Colonic mucosa (tissue), 4 donors: ENCODE results near the gene ZNF160. TPM values are rescaled to one million over a fixed set of nuclear protein-coding genes. Genes with fewer than 3 reads are reported as not detected.
A peak's percentile ranks its signal among the peaks of the same experiment; 100 is the strongest.

ENCODE experiments used
- DNase-seq: peaks from one replicate; pipeline ENCODE4 v3.0.0-alpha.2; 2020
- H3K27ac ChIP-seq: fragments of 200-600 bp; one replicate; pipeline ENCODE4 v1.8.0; 2021
- H3K27me3 ChIP-seq: fragments of 200-600 bp; one replicate; pipeline ENCODE4 v1.8.0; 2021
- H3K36me3 ChIP-seq: fragments of 200-600 bp; one replicate; pipeline ENCODE4 v1.8.0; 2021
- H3K4me1 ChIP-seq: fragments of 200-600 bp; one replicate; pipeline ENCODE4 v1.8.0; 2021; ENCODE audit warnings: mild to moderate bottlenecking
- H3K4me3 ChIP-seq: fragments of 200-600 bp; one replicate; pipeline ENCODE4 v1.8.0; 2021
- H3K9ac ChIP-seq, 2 donors: one replicate each; pipeline ENCODE4 v1.7.0; 2013; ENCODE audit warnings: control low read depth in 2 of 2, low read depth in 2 of 2, low read length in 2 of 2
- H3K9me3 ChIP-seq: fragments of 200-600 bp; one replicate; pipeline ENCODE4 v1.8.0; 2021
- intact Hi-C: fragments of 100-400 bp; cut with DNase I; formaldehyde crosslinking; loops from one replicate; pipeline ENCODE4 v1.14.1; 2022
- total RNA-seq, 2 donors: library from RNA; stranded (reverse); fragmentation: NEBNext Ultra II Directional in 1 of 2; extraction: Animal tissue kit (Norgen Biotek cat#: 25700) in 1 of 2; gene quantifications; one replicate each; pipeline ENCODE4 v1.2.1, GENCODE V29; 2021
- TF ChIP-seq, protein P1 (sequence below): fragments of 200-600 bp; IDR thresholded peaks from one replicate; pipeline ENCODE4 v1.8.0; 2022; ENCODE audit warnings: antibody characterized with exemption, mild to moderate bottlenecking
- donor health status: healthy.
- donor health status: DM: no; HTN: no; CAD: no.
- donor health status: DM: no; HTN: no; CAD: no.

Gene ZNF160
- total RNA-seq = 10 to 100 TPM; 15.5 to 20.9 TPM

- peak; percentile 99 for DNase-seq
- intact Hi-C loops = loop anchor here (5.0 kb wide), 1 partner anchor 89 kb away; the partner anchor contains the start of gene ZNF665
Measured at GRCh38 chr19:53103234-53104203, at the start of gene ZNF160. Gene ZNF160, minus strand, starts transcription at chr19:53103422. Its CDS starts 17,146 bp downstream, at chr19:53086276.

DNA sequence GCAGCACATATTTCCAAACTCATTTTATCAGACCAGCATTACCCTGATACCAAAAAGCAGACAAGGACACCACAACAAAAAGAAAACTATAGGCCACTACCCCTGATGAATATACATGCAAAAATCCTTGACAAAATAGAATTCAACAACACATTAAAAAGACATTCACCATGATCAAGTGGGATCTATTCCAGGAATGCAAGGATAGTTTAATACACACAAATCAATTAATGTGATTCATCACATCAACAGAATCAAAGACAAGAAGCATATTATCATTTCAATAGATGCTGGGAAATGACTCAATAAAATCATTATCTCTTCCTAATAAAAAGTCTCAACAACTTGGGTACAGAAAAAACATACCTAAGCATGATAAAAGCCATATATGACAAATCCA is 44.4 kb upstream of the ZNF160 start:
- TF ChIP-seq, protein P1, sequence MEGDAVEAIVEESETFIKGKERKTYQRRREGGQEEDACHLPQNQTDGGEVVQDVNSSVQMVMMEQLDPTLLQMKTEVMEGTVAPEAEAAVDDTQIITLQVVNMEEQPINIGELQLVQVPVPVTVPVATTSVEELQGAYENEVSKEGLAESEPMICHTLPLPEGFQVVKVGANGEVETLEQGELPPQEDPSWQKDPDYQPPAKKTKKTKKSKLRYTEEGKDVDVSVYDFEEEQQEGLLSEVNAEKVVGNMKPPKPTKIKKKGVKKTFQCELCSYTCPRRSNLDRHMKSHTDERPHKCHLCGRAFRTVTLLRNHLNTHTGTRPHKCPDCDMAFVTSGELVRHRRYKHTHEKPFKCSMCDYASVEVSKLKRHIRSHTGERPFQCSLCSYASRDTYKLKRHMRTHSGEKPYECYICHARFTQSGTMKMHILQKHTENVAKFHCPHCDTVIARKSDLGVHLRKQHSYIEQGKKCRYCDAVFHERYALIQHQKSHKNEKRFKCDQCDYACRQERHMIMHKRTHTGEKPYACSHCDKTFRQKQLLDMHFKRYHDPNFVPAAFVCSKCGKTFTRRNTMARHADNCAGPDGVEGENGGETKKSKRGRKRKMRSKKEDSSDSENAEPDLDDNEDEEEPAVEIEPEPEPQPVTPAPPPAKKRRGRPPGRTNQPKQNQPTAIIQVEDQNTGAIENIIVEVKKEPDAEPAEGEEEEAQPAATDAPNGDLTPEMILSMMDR = no peak
- intact Hi-C loops = no loop called here
- Histone ChIP-seq H3K4me1 (no peaks in the 10 kb centered on the region), H3K27ac (no peak overlapping the region), H3K9me3 (no peaks in the 10 kb centered on the region), H3K36me3 (peaks cover 6% of the 10 kb centered on the region), H3K27me3 (no peaks in the 10 kb centered on the region), H3K4me3 (no peak overlapping the region), H3K9ac (no peak overlapping the region)
- no peak for DNase-seq

More at GRCh38 chr19:53103234-53104203, at the start of gene ZNF160:
- H3K4me3 ChIP-seq = peak within 1 kb of the TSS; percentile 67
- H3K9me3 ChIP-seq = no peaks in the 10 kb centered on the region
- H3K9ac ChIP-seq = peak within 1 kb of the TSS; percentile 86 to 93
- no peaks in the 10 kb centered on the region for H3K27me3 ChIP-seq
- TF ChIP-seq, protein P1 = no peak
- H3K27ac ChIP-seq = peak within 1 kb of the TSS; percentile 87
- no peaks in the 10 kb centered on the region for H3K36me3 ChIP-seq
- H3K4me1 ChIP-seq = peaks cover 9% of the 10 kb centered on the region

DNA sequence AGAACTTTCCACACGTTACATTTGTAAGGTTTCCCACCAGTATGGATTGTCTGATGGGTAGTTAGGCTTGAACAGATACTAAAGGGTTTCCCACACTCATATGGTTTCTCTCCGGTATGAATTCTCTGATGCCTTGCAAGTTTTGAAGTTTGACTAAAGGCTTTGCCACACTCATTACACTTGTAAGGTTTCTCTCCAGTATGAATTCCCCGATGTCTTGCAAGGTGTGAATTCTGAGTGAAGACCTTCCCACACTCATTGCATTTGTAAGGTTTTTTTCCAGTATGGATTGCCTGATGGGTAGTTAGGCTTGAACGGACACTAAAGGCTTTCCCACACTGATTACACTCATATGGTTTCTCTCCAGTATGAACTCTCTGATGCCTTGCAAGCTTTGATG is 37.1 kb upstream of the ZNF160 start:
- H3K4me1 ChIP-seq = no peaks in the 10 kb centered on the region
- H3K36me3 ChIP-seq = peaks cover 6% of the 10 kb centered on the region
- TF ChIP-seq, protein P1 = no peak
- intact Hi-C loops = no loop called here
- no peak overlapping the region for H3K9ac ChIP-seq
- H3K4me3 ChIP-seq = no peak overlapping the region
- H3K27ac ChIP-seq = no peak overlapping the region
- no peaks in the 10 kb centered on the region for H3K27me3 ChIP-seq
- peaks cover 10% of the 10 kb centered on the region for H3K9me3 ChIP-seq
- DNase-seq = no peak

- H3K27me3 ChIP-seq = no peaks in the 10 kb centered on the region
- H3K4me3 ChIP-seq = no peak overlapping the region
- DNase-seq = no peak
- H3K4me1 ChIP-seq = no peaks in the 10 kb centered on the region
- H3K9me3 ChIP-seq = peaks cover 7% of the 10 kb centered on the region
- H3K9ac ChIP-seq = no peak overlapping the region
- no peak overlapping the region for H3K27ac ChIP-seq
- no peaks in the 10 kb centered on the region for H3K36me3 ChIP-seq
- TF ChIP-seq, protein P1 = no peak
- intact Hi-C loops = no loop called here
Measured at GRCh38 chr19:53136432-53136831, 33.2 kb upstream of the ZNF160 start.

GRCh38 chr19:53132141-53132991 is 29.1 kb upstream of the ZNF160 start, which contains the start of gene ZNF415:
Gene ZNF415, minus strand, starts transcription at chr19:53132910. Its CDS starts 10,234 bp downstream, at chr19:53122676.
- no peaks in the 10 kb centered on the region for H3K36me3 ChIP-seq
- peak; percentile 84 for DNase-seq
- no peak within 1 kb of the TSS for H3K27ac ChIP-seq
- no peaks in the 10 kb centered on the region for H3K9me3 ChIP-seq
- no peaks in the 10 kb centered on the region for H3K4me1 ChIP-seq
- peak within 1 kb of the TSS; percentile 53 to 68 for H3K9ac ChIP-seq
- TF ChIP-seq, protein P1 = no peak
- H3K27me3 ChIP-seq = no peaks in the 10 kb centered on the region
- H3K4me3 ChIP-seq = peak within 1 kb of the TSS; percentile 43
- intact Hi-C loops = no loop called here
